ENCODE measurements around the gene SYCN.

GRCh38 chr19:39211731-39212374, 7.8 kb upstream of the SYCN start:
- TF ChIP-seq CTCF (IDR thresholded peaks at IDR 0.05) (no peak), POLR2A (IDR thresholded peaks at IDR 0.05) (no peak)

Data from upper lobe of left lung (tissue), 4 donors.